OCI-LY7 (cell line): ENCODE measurements around the gene CETN3.

Source experiments
- EZH2phosphoT487 ChIP-seq: fragments of 200-600 bp; sonication (generic); IDR thresholded peaks from 2 replicates; pipeline ENCODE4 v1.6.1; 2018; ENCODE audit warnings: low read depth, borderline replicate concordance, mild to moderate bottlenecking, mixed run types, antibody characterized with exemption, low read length, moderate library complexity, mixed read lengths
- TF ChIP-seq, protein P1 (sequence below): fragments of 200-600 bp; sonication (generic); conservative IDR thresholded peaks from 2 replicates; pipeline ENCODE4 v1.5.1; 2014; ENCODE audit warnings: mild to moderate bottlenecking, antibody characterized with exemption, low read length, moderate library complexity, mixed read lengths

DNA sequence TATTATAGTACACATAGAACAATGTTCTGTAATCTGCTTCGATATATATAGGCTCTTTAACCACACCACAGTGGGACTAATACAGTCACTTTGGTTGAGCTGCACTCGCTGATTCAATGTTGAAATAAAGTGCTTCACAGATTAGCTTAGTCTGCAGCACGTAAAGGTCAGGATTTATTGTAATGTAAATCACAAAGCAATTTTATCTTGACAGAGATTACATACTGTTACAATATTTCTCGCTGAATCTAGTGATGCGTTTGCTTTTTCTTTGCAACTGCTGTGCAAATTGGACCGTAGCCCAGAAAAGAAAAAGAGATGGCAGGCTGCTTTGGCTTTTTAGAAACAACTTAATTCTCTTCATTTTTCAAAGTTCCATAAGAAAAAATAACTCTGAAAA is 52.9 kb downstream of the CETN3 start:
- TF ChIP-seq, protein P1, sequence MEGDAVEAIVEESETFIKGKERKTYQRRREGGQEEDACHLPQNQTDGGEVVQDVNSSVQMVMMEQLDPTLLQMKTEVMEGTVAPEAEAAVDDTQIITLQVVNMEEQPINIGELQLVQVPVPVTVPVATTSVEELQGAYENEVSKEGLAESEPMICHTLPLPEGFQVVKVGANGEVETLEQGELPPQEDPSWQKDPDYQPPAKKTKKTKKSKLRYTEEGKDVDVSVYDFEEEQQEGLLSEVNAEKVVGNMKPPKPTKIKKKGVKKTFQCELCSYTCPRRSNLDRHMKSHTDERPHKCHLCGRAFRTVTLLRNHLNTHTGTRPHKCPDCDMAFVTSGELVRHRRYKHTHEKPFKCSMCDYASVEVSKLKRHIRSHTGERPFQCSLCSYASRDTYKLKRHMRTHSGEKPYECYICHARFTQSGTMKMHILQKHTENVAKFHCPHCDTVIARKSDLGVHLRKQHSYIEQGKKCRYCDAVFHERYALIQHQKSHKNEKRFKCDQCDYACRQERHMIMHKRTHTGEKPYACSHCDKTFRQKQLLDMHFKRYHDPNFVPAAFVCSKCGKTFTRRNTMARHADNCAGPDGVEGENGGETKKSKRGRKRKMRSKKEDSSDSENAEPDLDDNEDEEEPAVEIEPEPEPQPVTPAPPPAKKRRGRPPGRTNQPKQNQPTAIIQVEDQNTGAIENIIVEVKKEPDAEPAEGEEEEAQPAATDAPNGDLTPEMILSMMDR = no peak
- no peak for TF ChIP-seq EZH2phosphoT487
